ENCODE data around the gene SLC26A6. TPM values are rescaled to one million over a fixed set of nuclear protein-coding genes. Genes with fewer than 3 reads are reported as not detected.

Gene SLC26A6
- total RNA-seq, 4 donors from 2014 or later, result 9.4 to 36.5 (median 17.9) TPM

DNA sequence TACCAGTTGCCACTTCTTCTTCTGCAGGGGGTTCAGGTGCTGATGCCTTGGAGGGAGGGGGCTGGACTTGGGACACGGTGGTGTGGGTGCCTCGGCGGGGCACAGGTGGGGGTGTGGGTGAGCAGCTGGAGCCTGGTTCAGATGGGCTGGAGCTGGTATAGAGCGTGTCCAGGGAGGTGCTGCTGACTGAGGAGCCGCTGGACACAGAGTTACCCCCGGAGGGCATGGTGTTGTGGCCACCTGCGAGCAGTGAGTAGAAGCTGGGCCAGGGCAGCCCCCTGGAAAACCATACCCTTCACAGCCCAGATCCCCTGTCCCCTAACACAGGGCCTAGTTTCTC, 46.2 kb upstream of the SLC26A6 start:
- H3K4me3 ChIP-seq (ENCODE audit: low read depth, poor library complexity, severe bottlenecking), result no peak overlapping the region
- no peak for TF ChIP-seq POLR2A (IDR thresholded peaks at IDR 0.05)
- TF ChIP-seq, protein P1, sequence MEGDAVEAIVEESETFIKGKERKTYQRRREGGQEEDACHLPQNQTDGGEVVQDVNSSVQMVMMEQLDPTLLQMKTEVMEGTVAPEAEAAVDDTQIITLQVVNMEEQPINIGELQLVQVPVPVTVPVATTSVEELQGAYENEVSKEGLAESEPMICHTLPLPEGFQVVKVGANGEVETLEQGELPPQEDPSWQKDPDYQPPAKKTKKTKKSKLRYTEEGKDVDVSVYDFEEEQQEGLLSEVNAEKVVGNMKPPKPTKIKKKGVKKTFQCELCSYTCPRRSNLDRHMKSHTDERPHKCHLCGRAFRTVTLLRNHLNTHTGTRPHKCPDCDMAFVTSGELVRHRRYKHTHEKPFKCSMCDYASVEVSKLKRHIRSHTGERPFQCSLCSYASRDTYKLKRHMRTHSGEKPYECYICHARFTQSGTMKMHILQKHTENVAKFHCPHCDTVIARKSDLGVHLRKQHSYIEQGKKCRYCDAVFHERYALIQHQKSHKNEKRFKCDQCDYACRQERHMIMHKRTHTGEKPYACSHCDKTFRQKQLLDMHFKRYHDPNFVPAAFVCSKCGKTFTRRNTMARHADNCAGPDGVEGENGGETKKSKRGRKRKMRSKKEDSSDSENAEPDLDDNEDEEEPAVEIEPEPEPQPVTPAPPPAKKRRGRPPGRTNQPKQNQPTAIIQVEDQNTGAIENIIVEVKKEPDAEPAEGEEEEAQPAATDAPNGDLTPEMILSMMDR (IDR thresholded peaks at IDR 0.05), result no peak
- intact Hi-C loops (cut with DNase I; ENCODE audit: low total_unique reads), result no loop called here
- 99 to 100% methylated on average over 7 of the region's 7 CpGs for WGBS, 2 donors
- DNase-seq (ENCODE audit: low spot score in 2 of 2), result no peak

DNA sequence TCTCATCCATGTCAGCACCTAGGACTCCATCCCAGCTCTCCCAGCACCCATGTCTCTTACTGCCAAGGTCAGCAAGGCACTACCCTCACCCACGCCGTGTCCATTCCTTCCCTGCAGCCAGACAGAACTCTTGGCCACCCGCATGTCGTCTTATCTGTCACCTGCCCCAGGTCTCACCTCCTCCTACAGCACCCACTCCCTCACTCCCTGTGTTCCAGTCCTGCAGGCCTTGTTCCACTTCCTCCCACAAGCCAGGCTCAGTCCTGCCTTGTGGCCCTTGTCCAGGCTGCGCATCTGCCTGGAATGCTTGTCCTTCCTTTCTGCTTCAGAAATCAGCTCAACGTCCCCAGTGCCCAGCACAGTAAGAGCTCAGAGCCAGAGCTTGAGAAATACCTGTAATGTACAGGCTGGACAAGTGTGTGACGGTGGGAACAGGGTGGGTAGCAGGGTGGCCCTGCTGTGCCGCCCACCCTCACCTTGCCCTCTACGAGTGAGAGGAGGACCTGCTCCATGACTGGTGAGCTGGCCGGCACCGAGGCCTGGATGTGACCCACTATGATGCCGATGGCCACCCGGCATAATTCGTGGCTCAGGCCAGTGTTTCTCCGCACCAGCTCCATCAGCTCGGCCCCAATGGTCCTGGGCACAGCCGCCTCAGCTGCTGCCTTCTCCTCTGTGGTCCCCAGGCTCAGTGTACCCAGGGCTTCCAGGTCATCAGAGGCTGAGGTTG, 45.7 kb upstream of the SLC26A6 start:
- TF ChIP-seq POLR2A (IDR thresholded peaks at IDR 0.05), result no peak
- intact Hi-C loops (cut with DNase I; ENCODE audit: low total_unique reads), result no loop called here
- 95 to 96% methylated on average over 17 of the region's 17 CpGs for WGBS, 2 donors
- DNase-seq (ENCODE audit: low spot score in 2 of 2), result no peak
- no peak overlapping the region for H3K4me3 ChIP-seq (ENCODE audit: low read depth, poor library complexity, severe bottlenecking)

DNA sequence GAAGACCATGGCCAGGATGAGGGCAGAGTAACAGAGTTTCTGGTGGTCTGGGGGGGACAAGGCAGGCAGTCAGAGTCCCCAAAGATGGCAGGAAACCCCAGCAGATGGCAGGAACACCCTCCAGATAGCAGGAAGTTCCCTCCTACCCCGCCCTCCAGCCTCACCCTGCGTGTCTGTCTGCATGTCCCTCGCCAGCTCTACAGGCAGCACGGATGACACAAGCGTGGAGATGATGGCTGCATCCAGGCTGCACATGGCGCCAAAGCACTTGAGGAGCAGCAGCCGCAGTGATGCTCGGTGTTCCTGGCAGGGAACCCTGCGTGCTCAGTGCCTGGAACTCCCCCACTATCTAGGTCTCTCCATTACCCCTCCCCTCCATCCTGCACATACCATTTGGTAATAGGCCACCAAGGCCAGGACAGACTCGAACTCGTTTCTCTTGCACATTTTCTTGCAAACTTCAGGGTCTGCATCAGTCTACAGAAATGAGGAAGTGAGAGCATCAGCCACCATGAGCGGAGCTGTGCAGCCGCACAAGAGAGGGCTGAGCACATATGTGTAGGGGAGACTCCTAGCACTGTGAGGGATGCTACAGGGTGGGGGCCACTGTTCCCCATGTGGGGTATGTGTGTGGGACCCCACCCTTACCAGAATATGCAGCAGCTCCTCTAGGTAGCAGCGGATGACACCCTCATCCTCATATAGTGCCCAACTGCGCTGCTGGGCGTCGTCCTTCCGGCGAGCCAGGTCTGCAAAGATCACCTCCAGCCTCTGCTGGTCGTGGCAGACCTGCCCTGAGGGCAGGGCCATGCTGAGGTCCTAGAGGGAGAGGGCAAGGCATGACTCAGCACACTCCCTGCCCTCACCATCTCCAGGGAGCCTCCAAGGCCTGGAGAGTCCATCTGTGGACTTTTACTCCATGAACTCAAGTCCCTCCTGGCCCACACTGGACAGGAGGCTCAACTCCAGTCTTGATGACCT, 44.4 kb upstream of the SLC26A6 start:
- intact Hi-C loops (cut with DNase I; ENCODE audit: low total_unique reads), result no loop called here
- TF ChIP-seq, protein P1 (IDR thresholded peaks at IDR 0.05), result no peak
- no peak for TF ChIP-seq POLR2A (IDR thresholded peaks at IDR 0.05)
- no peak overlapping the region for H3K4me3 ChIP-seq (ENCODE audit: low read depth, poor library complexity, severe bottlenecking)
- WGBS, 2 donors, result 87 to 88% methylated on average over 19 of the region's 20 CpGs
- DNase-seq (ENCODE audit: low spot score in 2 of 2), result no peak

GRCh38 chr3:48678566-48679380, 43.5 kb upstream of the SLC26A6 start:
- intact Hi-C loops (cut with DNase I; ENCODE audit: low total_unique reads), result no loop called here
- no peak for DNase-seq (ENCODE audit: low spot score in 2 of 2)
- no peak for TF ChIP-seq POLR2A (IDR thresholded peaks at IDR 0.05)
- TF ChIP-seq, protein P1 (IDR thresholded peaks at IDR 0.05), result no peak
- 91 to 92% methylated on average over 20 to 23 of the region's 24 CpGs for WGBS, 2 donors
- no peak overlapping the region for H3K4me3 ChIP-seq (ENCODE audit: low read depth, poor library complexity, severe bottlenecking)

- intact Hi-C loops (cut with DNase I; ENCODE audit: low total_unique reads), result no loop called here
- DNase-seq (ENCODE audit: low spot score in 2 of 2), result no peak
- 80 to 88% methylated on average over 4 of the region's 4 CpGs for WGBS, 2 donors
- no peak overlapping the region for H3K4me3 ChIP-seq (ENCODE audit: low read depth, poor library complexity, severe bottlenecking)
- TF ChIP-seq, protein P1 (IDR thresholded peaks at IDR 0.05), result no peak
- no peak for TF ChIP-seq POLR2A (IDR thresholded peaks at IDR 0.05)
Observed at GRCh38 chr3:48678056-48678455, 42.8 kb upstream of the SLC26A6 start.
